ENCODE measurements around the gene ZNF280B. TPM values are rescaled to one million over a fixed set of nuclear protein-coding genes. Genes with fewer than 3 reads are reported as not detected.
"Not testable (repeated sequence)": the region's sequence is repeated elsewhere in the genome, so short reads cannot be mapped to it uniquely, and the experiment has no call there.

Gene ZNF280B
- total RNA-seq, 1 experiment from 2014 or later = 5.5 TPM

GRCh38 chr22:22474733-22475132, 33.8 kb downstream of the ZNF280B start:
- POLR2A ChIA-PET = no interaction called here
- no peak overlapping the region for H3K4me2 ChIP-seq (ENCODE audit: low read length)
- intact Hi-C loops (cut with micrococcal nuclease) = no loop called here

GRCh38 chr22:22471104-22471503, 37.4 kb downstream of the ZNF280B start:
- H3K9me3 ChIP-seq (ENCODE audit: control insufficient read depth in 1 of 2, insufficient read depth in 1 of 2, low read depth in 1 of 2, low read length in 2 of 2); H3K9me2 ChIP-seq (ENCODE audit: insufficient read depth); H3K4me2 ChIP-seq (ENCODE audit: low read length); H3K4me1 ChIP-seq (ENCODE audit: control insufficient read depth in 1 of 2, insufficient read depth in 2 of 2, low read length in 2 of 2); ATAC-seq; intact Hi-C loops (cut with micrococcal nuclease); H3K9ac ChIP-seq (ENCODE audit: low read length); POLR2A ChIA-PET; BruUV-seq (replicated peaks); H3K4me3 ChIP-seq (replicated peaks in 1 of 2; ENCODE audit: low read depth in 1 of 2, low read length in 2 of 2); RAD21 ChIA-PET (ENCODE audit: low non-redundant PET in 1 of 2, low total read pairs in 2 of 2, uncharacterized antibody in 2 of 2, unreplicated experiment in 2 of 2); H3K27me3 ChIP-seq (ENCODE audit: insufficient read depth, low read length); H4K20me1 ChIP-seq (ENCODE audit: insufficient read depth); CTCF ChIA-PET; H2AFZ ChIP-seq (ENCODE audit: low read depth, low read length, poor library complexity, severe bottlenecking); H3K79me2 ChIP-seq (ENCODE audit: insufficient read depth, low read length); H3K36me3 ChIP-seq (ENCODE audit: control insufficient read depth in 1 of 2, insufficient read depth in 2 of 2, low read length in 2 of 2); DNase-seq (ENCODE audit: low read depth, low spot score); H3K27ac ChIP-seq (ENCODE audit: low read depth, low read length): not testable (repeated sequence)

More at GRCh38 chr22:22474733-22475132, 33.8 kb downstream of the ZNF280B start:
- Histone ChIP-seq H3K9ac (ENCODE audit: low read length) (no peak overlapping the region), H3K4me1 (ENCODE audit: control insufficient read depth in 1 of 2, insufficient read depth in 2 of 2, low read length in 2 of 2) (no peaks in the 10 kb centered on the region), H3K36me3 (ENCODE audit: control insufficient read depth in 1 of 2, insufficient read depth in 2 of 2, low read length in 2 of 2) (no peaks in the 10 kb centered on the region), H3K4me3 (replicated peaks in 1 of 2; ENCODE audit: low read depth in 1 of 2, low read length in 2 of 2) (no peak overlapping the region), H3K79me2 (ENCODE audit: insufficient read depth, low read length) (no peaks in the 10 kb centered on the region), H3K27ac (ENCODE audit: low read depth, low read length) (no peak overlapping the region), H3K27me3 (ENCODE audit: insufficient read depth, low read length) (no peaks in the 10 kb centered on the region), H4K20me1 (ENCODE audit: insufficient read depth) (no peaks in the 10 kb centered on the region), H3K9me3 (ENCODE audit: control insufficient read depth in 1 of 2, insufficient read depth in 1 of 2, low read depth in 1 of 2, low read length in 2 of 2) (0 out of 4 replicates have a peak, but pooled peaks cover 0 to under 1% of the 10 kb centered on the region in 2 experiments), H3K9me2 (ENCODE audit: insufficient read depth) (no peaks in the 10 kb centered on the region), H2AFZ (ENCODE audit: low read depth, low read length, poor library complexity, severe bottlenecking) (no peak overlapping the region)
- ChIA-PET RAD21 (ENCODE audit: low non-redundant PET in 1 of 2, low total read pairs in 2 of 2, uncharacterized antibody in 2 of 2, unreplicated experiment in 2 of 2) (no interaction called here), CTCF (interaction anchor here (1.3 kb wide), 1 partner anchor 10 kb away, joined by 4 read pairs; no protein-coding TSS in a partner anchor)
- BruUV-seq (replicated peaks) = no TSS peak
- TF ChIP-seq ZNF274 (IDR thresholded peaks at IDR 0.05; ENCODE audit: low read depth, low read length) (no peak), EZH2 (IDR thresholded peaks at IDR 0.05) (no peak), POLR2AphosphoS5 (IDR thresholded peaks at IDR 0.05; ENCODE audit: low read depth, low read length) (no peak), SIN3A (IDR thresholded peaks at IDR 0.05; ENCODE audit: low read depth) (no peak), RAD21 (IDR thresholded peaks at IDR 0.05; ENCODE audit: low read depth) (no peak), CTCF (IDR thresholded peaks at IDR 0.05 in 2 of 3, conservative IDR thresholded peaks at IDR 0.05 in 1 of 3; ENCODE audit: borderline replicate concordance in 1 of 3, insufficient read depth in 1 of 3, low read depth in 2 of 3, low read length in 2 of 3) (no peak), EGR1 (IDR thresholded peaks at IDR 0.05; ENCODE audit: low read depth) (no peak), SP1 (IDR thresholded peaks at IDR 0.05; ENCODE audit: low read depth) (no peak), ZBTB33 (IDR thresholded peaks at IDR 0.05; ENCODE audit: extremely low read depth, insufficient replicate concordance, low read length) (no peak), CBX3 (IDR thresholded peaks at IDR 0.05; ENCODE audit: low read depth) (no peak), MAX (IDR thresholded peaks at IDR 0.05) (no peak)
- ATAC-seq (no peak), DNase-seq (ENCODE audit: low read depth, low spot score) (no peak)

Measured in HCT116 (cell line).